ENCODE measurements around the gene COL18A1. TPM values are rescaled to one million over a fixed set of nuclear protein-coding genes. Genes with fewer than 3 reads are reported as not detected.

Gene COL18A1
- total RNA-seq, 1 experiment from 2014 or later = 676 TPM

- ChIA-PET CTCF (no interaction called here), POLR2A (no interaction called here)
- DNase-seq (ENCODE audit: low read depth, low spot score) (peak; percentile 91), ATAC-seq (peak; percentile 80)
- no peaks in the 10 kb centered on the region for H3K36me3 ChIP-seq (ENCODE audit: control insufficient read depth, insufficient read depth, low read length)
- H3K4me1 ChIP-seq (ENCODE audit: control insufficient read depth, insufficient read depth, low read length) = peaks cover 90% of the 10 kb centered on the region
- BruUV-seq (replicated peaks) = no TSS peak
- H3K4me3 ChIP-seq (ENCODE audit: low read depth in 2 of 2, low read length in 2 of 2) = no peak overlapping the region; a peak in 1 of 4 replicates
- H3K9me3 ChIP-seq (ENCODE audit: control insufficient read depth, insufficient read depth, low read depth, low read length) = no peaks in the 10 kb centered on the region
- no peaks in the 10 kb centered on the region for H3K27me3 ChIP-seq (ENCODE audit: control insufficient read depth, insufficient read depth, low read length)
- intact Hi-C loops (cut with micrococcal nuclease; ENCODE audit: unreplicated experiment) (no loop called here), in situ Hi-C loops (cut with HindIII; ENCODE audit: low pct_unique_long_range_greater_than_20kb, low sequenced_read_pairs) (no loop called here)
- TF ChIP-seq CTCF (IDR thresholded peaks at IDR 0.05) = no peak
- TF ChIP-seq POLR2AphosphoS5 (IDR thresholded peaks at IDR 0.05; ENCODE audit: low read depth, low read length) = peak; percentile 49
- peak overlapping the region; percentile 89 for H3K27ac ChIP-seq (ENCODE audit: low read length)
Measured at GRCh38 chr21:45427331-45428271, 22.6 kb downstream of the COL18A1 start.

- Histone ChIP-seq H3K4me3 (ENCODE audit: low read depth in 2 of 2, low read length in 2 of 2) (no peak overlapping the region), H3K9me3 (ENCODE audit: control insufficient read depth, insufficient read depth, low read depth, low read length) (no peaks in the 10 kb centered on the region), H3K27ac (ENCODE audit: low read length) (peak overlapping the region; percentile 89), H3K4me1 (ENCODE audit: control insufficient read depth, insufficient read depth, low read length) (peaks cover 95% of the 10 kb centered on the region), H3K27me3 (ENCODE audit: control insufficient read depth, insufficient read depth, low read length) (no peaks in the 10 kb centered on the region), H3K36me3 (ENCODE audit: control insufficient read depth, insufficient read depth, low read length) (no peaks in the 10 kb centered on the region)
- TF ChIP-seq CTCF (IDR thresholded peaks at IDR 0.05) = no peak
- no peak for TF ChIP-seq TCF7L2 (IDR thresholded peaks at IDR 0.05; ENCODE audit: low read depth, low read length)
- no peak for TF ChIP-seq SIN3A (IDR thresholded peaks at IDR 0.05; ENCODE audit: borderline replicate concordance, insufficient read depth, low read depth, low read length)
- no peak for TF ChIP-seq REST (IDR thresholded peaks at IDR 0.05; ENCODE audit: insufficient read depth in 1 of 2, low read depth in 2 of 2, low read length in 1 of 2)
- no peak for TF ChIP-seq POLR2AphosphoS5 (IDR thresholded peaks at IDR 0.05; ENCODE audit: low read depth, low read length)
- POLR2A ChIA-PET = no interaction called here
- ATAC-seq (no peak), DNase-seq (ENCODE audit: low read depth, low spot score) (no peak)
- in situ Hi-C loops (cut with HindIII; ENCODE audit: low pct_unique_long_range_greater_than_20kb, low sequenced_read_pairs) (no loop called here), intact Hi-C loops (cut with micrococcal nuclease; ENCODE audit: unreplicated experiment) (no loop called here)
- CTCF ChIA-PET = no interaction called here
- no TSS peak for BruUV-seq (replicated peaks)
Measured at GRCh38 chr21:45428534-45428933, 23.6 kb downstream of the COL18A1 start.

Measured in Panc1 (cell line).